ENCODE results near the gene DDIT3. TPM values are rescaled to one million over a fixed set of nuclear protein-coding genes. Genes with fewer than 3 reads are reported as not detected.
"Not testable (repeated sequence)": the region's sequence is repeated elsewhere in the genome, so short reads cannot be mapped to it uniquely, and the experiment has no call there.

DDIT3 gene
- total RNA-seq, 1 donor from 2014 or later, result 34.8 TPM

DNA sequence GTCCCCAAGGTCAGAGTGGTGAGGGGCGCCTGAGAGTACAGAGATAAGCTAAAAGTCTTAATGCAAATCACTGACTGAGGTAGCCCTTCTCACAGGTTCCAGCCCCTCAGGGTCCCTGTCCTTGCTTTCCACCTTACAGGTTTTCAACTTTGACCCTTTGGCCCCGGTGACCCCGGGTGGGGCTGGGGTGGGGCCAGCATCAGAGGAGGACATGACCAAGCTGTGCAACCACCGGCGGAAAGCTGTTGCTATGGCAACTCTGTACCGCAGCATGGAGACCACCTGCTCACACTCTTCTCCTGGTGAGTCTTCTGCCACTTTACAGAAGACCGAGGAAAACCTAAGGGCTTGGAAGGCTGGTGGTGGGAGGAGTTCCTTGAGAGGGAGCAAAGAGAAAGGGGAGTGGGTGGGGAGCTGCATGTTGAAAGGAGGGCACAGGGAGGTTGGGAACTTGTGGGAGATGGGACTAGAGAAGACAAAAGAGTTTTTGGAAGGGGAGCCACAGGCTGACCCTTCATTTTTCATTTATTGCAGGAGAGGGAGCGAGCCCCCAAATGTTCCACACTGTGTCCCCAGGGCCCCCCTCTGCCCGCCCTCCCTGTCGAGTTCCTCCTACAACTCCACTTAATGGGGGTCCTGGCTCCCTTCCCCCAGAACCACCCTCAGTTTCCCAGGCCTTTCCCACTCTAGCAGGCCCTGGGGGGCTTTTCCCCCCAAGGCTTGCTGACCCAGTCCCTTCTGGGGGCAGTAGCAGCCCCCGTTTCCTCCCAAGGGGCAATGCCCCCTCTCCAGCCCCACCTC, 4.7 kb upstream of the DDIT3 start:
- ATAC-seq, result no peak

DNA sequence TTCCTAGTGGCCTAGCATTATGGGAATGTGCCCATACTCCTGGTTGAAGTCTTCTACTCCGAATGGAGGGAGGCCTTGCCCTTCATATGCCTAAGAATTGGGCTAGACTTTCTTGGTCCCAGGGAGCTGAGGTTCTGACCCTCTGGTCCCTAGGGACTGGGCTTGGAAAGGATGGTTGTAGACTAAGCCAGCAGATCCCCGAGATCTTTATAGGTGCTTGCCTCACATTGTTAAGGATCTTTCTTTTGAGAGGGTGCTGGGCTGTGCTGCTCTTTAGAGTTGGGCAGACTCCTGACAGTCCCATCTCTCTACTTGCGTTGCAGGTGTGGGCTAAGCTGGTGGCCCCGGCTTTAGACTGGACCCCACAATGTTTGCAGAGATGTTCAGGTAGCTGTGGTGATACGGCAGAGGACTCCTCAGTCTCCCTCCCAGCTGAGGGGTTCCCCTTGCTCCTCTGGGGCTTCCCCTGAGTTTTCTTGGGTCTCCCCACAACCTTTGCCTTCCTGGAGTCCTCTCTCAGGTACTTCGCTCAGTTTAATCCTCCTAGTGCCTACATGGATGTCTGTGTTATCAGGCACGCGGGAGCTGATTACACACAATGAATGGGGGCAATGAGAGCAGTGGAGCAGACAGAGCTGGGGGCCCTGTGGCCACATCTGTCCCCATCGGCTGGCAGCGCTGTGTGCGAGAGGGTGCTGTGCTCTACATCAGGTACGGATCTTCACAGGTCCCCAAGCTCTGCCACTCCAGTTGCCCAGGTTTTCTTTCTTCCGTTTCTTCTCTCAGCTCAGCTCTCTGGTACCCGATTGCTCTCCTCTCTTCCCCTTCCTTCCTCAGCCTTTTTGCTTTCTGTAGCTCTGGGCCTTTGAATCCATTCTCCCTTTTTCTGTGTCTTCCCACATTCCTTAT, 3.6 kb upstream of the DDIT3 start:
- no peak for ATAC-seq

DNA sequence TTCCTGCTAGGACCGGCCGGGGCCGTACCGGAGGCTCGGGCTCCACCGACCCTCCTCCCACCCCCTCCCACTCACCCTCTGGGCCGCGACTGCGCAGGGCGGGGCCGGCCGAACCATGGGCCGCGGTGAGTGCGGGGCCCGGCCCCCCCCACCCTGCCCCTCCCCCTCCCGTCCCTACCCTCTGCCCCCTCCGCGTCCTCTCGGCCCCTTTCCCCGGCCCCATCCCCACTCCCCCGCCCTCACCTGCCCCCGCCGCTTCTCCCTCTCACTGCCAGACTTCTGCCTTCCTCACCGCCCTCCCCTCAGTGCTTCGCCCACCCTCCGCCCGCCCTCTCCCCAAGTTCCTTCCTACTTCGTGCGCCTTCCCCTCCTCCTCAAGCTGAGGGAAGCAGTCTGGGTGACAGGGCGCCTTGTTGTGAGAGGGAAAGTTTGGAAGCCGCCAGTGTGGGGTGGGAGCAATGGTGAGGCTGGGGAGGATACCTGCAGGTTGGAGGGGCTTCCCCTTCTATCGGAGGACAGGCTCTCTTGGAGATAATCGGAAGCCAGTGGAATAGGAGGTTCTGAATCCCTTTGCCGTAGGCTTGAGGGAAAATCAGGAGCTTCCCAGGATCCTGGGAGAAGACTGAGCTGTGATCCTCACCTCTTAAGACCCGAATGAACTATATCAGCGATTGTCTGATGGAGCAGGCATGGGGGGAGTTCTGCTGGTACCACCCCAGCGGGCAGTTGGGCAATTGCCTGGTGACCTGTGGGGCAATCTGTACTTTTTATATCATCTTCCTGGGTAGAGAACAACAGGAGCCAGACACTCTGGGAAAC, 2.8 kb upstream of the DDIT3 start:
- ATAC-seq, result no peak

DNA sequence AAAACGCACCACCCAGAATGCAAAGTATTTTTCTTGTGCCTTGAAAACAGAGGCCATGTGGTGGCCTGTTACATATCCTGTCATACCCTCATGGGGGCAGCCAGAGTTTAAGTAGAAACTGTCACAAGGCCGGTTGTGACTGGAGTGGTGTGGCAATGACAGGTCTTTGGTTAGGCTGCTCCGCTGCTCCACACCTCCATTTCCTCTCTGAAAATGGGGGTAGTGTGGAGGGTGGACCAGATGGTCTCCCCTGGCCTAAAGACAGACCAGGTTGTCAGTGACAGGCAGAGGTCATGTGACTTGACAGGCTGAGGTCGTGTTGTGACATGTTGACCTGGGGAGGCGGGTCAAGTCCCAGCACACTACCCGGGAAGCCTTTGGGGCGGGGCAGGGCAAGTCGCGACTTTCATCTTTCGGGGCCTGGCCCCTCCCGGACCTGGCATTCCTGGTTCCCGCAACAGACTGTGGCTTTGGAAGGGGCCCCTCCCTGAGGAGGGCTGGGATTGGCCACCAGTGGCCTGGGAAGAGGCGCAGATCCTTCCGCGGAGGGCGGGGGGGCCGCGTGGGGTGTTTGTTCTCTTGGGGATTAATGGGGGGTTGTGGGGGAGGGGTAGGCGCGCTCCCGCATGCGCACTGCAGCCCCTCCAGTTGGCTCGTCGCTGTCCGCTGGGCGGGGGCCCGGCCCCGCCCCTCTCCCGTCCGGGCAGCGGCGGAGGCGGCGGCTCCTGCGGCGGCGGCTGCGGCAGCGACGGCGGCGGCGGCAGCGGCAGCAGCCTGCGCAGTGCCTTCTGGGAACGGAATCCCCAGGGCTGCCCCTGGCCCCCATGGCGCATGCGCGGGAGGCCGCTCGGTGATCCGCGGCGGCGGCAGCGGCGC, 1.9 kb upstream of the DDIT3 start, which contains the start of gene MBD6:
MBD6 (plus strand) TSS at position 814 of the 876 bp plus-strand sequence. CDS start 1,480 bp downstream, outside the sequence.
- peak; percentile 64 for ATAC-seq

DNA sequence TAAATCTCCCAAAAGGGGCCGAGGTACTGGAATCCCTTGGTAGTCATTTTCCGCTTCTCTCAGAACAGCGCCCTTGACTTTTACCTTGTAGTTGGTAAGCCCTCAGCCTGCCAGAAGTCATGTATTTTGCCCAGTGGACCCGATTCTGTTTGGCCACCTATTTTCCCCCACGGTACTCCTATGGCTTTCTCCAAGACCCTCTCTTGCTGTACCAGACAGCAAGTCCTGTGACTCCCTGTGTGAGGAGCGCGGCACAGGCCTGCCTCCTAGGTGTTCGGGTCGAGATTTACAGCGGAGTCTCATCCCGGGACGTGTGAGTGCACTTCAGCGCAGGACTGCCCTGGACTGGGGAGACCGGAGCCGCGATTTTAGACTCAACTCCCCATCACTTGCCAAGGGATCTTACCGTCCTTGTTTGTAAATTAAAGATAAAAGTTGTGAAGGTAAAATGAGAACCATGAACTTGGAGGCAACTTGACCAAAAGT, 1.3 kb upstream of the DDIT3 start:
- ATAC-seq, result no peak

DNA sequence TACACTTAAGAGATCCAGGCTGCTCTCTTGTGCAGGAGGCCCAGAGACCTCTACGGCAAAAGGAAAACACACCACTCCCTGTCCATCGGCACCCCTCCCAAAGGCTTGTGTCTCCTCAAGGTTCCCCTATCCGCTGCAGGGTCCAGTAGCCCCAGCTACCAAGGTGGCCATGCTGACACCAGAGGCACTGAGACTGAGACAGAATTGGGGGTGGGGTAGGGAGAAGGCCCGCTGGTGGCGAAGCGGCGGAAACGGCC, 590 bp downstream of the DDIT3 start:
- peak; percentile 1 for ATAC-seq

DNA sequence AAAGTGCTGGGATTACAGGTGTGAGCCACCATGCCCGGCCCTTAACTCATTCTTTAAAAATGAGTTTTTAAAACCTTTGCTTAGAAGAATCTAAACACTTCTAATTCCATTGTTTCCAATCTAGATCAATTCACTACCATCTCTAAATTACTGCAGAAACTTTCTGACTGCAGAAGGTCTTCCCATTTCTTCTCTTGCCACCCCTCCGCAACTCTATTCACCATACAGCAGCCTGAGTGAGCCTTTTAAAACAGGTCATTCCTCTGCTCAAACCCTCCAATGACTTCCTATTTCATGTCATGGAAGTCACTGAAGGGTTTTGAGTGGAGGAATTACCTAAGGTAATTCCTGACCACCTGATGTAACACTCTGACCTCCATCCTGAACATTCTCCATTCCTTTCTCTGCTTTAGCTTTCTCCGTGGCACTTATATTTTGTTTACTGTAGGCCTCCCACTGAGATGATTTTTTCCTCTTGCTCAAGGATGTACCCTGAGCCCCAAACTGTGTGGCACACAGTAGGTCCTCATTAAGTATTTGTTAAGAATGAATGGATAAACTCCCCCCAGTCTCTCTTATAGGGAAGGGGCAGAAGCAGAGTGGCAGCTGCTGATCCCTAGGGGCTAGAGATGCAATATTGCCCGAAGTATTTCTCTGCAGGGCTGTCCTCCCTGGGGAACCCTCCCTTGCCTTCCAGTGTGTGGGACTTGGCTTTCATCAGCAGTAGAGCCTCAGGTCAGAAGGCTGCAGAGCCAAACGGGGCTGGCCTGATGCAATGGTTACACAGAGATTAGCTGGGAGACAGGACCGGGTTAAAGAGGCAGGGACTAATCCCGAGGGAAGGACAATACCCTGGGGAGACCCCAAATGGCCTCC, 1.2 kb downstream of the DDIT3 start:
- ATAC-seq, result peak; percentile 6

DNA sequence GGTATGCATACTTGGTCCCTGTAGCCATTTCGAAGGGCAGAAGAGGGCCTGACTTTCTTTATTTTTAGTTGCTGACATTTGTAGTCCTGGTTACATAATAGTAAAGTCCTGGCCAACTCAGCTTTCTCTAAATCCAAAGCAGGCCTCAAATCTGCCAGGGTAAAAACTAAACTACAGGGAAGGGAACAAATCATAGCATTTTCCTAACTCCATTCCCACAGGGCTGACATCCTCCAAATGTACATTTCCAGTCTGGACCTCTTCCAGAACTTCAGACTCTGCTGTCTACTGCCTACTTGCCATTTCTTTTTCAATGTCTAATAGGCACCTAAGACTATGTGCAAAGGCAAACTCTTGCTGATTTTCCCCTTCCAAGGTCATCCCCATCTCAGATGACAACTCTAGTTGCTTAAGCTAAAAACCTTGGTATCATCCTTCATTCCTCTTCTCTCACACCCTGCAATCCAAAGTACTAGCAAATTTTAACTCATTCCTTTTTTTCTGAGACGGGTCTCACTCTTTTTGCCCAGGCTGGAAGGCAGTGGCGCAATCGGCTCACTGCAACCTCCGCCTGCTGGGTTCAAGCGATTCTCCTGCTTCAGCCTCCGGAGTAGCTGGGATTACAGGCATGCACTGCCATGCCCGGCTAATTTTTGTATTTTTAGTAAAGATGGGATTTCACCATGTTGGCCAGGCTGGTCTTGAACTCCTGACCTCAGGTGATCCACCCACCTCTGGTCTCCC, 2.0 kb downstream of the DDIT3 start:
- no peak for ATAC-seq

DNA sequence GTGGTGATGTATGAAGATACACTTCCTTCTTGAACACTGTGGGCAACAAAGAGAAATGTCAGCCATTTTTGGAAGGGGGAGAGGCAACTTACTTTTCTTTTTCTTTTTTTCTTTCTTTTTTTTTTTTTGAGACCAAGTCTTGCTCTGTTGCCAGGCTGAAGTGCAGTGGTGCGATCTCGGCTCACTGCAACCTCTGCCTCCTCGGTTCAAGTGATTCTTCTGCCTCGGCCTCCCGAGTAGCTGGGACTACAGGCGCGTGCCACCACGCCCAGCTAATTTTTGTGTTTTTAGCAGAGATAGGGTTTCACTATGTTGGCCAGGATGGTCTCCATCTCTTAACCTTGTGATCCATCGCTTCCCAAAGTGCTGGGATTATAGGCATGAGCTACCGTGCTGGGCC, 2.6 kb downstream of the DDIT3 start:
- ATAC-seq, result not testable (repeated sequence)

DNA sequence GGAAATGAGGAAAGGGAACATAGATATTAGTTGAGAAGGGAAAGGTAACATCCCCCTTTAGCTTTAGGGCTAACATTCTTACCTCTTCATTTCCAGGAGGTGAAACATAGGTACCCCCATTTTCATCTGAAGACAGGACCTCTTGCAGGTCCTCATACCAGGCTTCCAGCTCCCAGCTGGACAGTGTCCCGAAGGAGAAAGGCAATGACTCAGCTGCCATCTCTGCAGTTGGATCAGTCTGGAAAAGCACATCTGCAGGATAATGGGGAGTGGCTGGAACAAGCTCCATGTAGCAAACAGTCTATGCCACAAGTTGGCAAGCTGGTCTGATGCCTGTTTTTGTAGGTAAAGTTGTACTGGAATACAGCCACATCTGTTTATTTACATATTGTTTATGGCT, 3.1 kb downstream of the DDIT3 start:
- ATAC-seq, result no peak

DNA sequence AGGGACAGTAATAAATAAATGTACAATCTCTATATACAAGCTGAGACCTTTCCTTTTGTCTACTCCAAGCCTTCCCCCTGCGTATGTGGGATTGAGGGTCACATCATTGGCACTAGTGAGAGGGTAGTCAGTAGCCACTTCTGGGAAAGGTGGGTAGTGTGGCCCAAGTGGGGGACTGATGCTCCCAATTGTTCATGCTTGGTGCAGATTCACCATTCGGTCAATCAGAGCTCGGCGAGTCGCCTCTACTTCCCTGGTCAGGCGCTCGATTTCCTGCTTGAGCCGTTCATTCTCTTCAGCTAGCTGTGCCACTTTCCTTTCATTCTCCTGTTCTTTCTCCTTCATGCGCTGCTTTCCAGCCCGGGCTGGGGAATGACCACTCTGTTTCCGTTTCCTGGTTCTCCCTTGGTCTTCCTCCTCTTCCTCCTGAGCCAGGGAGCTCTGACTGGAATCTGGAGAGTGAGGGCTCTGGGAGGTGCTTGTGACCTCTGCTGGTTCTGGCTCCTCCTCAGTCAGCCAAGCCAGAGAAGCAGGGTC, 3.6 kb downstream of the DDIT3 start:
- no peak for ATAC-seq

DNA sequence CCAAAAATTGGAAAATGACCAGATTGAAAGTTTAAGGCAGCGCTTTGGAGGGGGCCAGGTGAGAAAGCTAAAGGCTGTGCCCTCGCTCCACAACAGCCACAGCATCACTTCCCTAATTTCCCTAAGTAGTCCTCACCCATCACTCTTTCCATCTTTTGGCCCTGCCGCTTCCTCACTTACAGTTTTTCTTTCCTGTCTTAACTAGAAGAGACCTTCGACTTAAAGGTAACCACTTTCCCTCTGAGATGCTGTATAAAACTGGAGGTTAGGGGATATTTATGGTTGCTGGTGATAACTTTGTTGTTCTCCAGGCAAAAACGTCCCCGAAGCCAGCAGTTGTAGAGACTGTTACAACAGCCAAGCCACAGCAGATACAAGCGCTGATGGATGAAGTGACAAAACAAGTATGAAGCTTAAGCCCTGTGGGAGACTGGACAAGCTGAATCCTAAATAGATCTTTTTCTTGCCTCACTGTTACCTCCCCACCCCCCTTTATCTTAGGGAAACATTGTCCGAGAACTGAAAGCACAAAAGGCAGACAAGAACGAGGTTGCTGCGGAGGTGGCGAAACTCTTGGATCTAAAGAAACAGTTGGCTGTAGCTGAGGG, 4.3 kb downstream of the DDIT3 start:
- no peak for ATAC-seq

DNA sequence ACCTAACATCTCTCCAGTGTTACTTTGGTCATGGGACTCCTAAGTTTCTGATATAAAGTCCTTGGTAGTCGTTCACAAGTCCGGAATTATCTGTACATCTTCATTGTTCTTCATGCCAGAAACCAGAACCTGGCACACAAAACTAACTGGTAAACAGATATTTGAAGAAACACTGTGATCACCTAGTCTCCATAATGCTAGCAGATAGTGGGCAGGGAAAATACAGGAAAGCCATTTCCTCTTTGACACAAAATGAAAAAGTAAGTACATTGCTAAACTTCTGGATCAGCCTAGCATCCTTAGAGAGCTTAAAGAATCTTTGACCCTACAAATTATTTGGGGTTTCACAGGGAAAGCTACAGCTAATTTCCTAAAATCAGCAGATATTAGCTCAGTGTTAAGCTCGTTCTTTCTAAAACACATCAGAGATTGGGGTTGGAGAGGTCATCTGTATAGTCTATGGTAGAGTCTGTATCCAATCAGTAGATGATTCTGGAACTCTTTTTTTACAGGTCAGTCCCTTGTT, 4.8 kb downstream of the DDIT3 start:
- no peak for ATAC-seq

DNA sequence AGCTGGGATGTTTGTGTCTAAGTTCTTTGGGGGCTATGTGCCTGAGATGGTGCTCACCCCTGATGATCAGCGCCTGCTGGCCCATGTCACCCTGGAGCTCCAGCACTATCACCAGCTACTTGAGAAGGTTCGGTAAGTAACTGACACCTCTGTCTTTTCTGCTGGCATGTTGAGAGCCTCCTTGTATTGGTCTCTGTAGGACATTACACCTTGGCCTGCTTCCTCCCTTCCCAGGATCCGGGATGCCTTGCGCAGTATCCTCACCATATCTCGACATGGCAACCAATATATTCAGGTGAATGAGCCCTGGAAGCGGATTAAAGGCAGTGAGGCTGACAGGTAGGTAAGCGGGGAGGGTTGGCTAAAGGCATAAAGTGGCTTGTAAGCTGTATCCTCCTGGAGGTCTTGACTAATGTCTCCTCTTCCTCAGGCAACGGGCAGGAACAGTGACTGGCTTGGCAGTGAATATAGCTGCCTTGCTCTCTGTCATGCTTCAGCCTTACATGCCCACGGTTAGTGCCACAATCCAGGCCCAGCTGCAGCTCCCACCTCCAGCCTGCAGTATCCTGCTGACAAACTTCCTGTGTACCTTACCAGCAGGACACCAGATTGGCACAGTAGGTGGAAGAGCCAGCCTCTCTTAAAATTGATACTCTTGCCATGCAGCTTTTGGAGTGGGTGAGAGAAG, 5.5 kb downstream of the DDIT3 start:
- no peak for ATAC-seq

DNA sequence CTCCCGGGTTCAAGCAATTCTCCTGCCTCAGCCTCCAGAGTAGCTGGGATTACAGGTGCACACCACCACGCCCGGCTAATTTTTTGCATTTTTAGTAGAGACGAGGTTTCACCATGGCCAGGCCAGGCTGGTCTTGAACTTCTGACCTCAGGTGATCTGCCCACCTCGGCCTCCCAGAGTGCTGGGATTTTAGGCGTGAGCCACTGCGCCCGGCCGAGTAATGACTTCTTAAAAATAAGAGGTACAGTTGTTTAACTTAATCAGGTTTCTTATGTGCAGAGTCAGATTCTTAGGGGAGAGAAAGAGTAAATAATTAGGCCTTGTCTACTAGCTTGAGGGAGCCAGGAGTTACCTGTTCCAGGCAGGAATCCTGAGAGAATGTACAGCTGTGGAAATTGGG, 6.1 kb downstream of the DDIT3 start:
- ATAC-seq, result not testable (repeated sequence)

DNA sequence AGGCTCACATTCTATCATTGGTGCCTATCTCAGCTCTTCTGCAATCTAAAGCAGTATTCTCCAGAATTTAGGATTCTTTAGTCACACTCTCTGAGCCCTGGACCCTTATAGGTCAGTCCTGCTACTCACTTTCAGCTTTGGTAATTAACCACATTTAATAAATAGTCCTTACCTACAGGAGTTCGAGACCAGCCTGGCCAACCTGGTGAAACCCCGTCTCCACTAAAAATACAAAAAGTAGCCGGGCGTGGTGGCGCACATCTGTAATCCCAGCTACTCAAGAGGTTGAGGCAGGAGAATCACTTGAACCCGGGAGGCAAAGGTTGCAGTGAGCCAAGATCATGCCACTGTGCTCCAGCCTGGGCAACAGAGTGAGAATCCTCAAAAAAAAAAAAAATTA, 6.6 kb downstream of the DDIT3 start:
- not testable (repeated sequence) for ATAC-seq

DNA sequence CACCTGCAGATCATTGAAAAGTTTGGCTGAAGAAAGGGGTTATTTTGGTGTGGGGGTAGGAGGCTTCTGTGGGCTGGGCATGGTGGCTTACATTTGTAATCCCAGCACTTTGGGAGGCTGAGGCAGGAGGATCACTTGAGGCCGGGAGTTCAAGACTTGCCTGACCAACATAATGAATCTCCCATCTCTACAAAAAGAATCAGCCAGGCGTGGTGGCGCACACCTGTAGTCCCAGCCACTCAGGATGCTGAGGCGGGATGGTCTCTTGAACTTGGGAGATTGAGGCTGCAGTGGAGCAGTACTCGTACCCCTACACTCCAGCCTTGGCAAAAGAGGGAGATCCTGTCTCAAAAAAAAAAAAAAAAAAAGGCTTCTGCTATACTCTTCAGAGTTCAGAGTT, 7.0 kb downstream of the DDIT3 start:
- no peak for ATAC-seq

DNA sequence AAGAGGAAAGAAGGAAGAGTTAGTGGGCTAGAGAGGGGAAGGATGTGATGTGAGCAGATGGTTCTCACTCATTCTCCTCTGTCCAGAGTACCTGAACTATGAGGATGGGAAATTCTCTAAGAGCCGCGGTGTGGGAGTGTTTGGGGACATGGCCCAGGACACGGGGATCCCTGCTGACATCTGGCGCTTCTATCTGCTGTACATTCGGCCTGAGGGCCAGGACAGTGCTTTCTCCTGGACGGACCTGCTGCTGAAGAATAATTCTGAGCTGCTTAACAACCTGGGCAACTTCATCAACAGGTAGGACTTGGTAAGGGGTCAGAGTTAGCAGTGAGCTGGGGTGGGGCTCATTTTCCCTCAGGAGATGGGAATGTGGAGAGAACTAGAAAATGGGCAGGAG, 7.6 kb downstream of the DDIT3 start:
- no peak for ATAC-seq

Data from esophagus mucosa (tissue), 1 donor.